NCI-H2081 treated with DMSO at 0.1 percent for 48 hours (cell line): ENCODE measurements around the gene TMA7.
A peak's percentile ranks its signal among the peaks of the same experiment; 100 is the strongest.
"Not testable (repeated sequence)": the region's sequence is repeated elsewhere in the genome, so short reads cannot be mapped to it uniquely, and the experiment has no call there.

Experiments used
- DNase-seq: peaks from one replicate; lab custom pipeline; 2025; lab: John Stamatoyannopoulos, UW

TMA7 gene

DNA sequence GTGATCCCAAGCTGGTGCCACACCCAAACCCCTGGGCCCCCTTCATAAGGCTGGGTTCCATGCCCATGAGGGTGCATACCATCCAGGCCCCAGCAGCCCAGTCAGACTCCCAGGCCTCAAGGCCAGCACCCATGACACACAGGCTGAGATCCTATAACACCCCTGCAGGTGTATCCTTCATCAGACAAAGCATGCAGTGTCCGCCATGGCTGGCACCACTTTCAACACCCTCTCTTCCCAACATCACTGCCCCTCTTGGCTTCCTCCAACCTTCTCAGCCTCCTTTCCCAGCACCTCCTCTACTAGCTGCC lies 3.6 kb upstream of the TMA7 start:
- no peak for DNase-seq

GRCh38 chr3:48436855-48437254 lies 3.2 kb upstream of the TMA7 start:
- no peak for DNase-seq

GRCh38 chr3:48437812-48438211 lies 2.2 kb upstream of the TMA7 start:
- DNase-seq: no peak

GRCh38 chr3:48440590-48440958 lies 517 bp downstream of the TMA7 start:
- DNase-seq: no peak

GRCh38 chr3:48441940-48442339 lies 1.9 kb downstream of the TMA7 start:
- DNase-seq: no peak

GRCh38 chr3:48445277-48445882 lies 5.3 kb downstream of the TMA7 start:
- DNase-seq: no peak

GRCh38 chr3:48446043-48446424 lies 6.0 kb downstream of the TMA7 start:
- no peak for DNase-seq

GRCh38 chr3:48446425-48447193 lies 6.6 kb downstream of the TMA7 start, which contains the start of gene ATRIP:
TSS of gene ATRIP (plus strand) at chr3:48446737. CDS start at chr3:48446846, 109 bp downstream.
- peak; percentile 31 for DNase-seq

- DNase-seq: no peak
Measured at GRCh38 chr3:48451270-48451669, 11.2 kb downstream of the TMA7 start.

- no peak for DNase-seq
Measured at GRCh38 chr3:48456456-48456855, 16.4 kb downstream of the TMA7 start.

DNA sequence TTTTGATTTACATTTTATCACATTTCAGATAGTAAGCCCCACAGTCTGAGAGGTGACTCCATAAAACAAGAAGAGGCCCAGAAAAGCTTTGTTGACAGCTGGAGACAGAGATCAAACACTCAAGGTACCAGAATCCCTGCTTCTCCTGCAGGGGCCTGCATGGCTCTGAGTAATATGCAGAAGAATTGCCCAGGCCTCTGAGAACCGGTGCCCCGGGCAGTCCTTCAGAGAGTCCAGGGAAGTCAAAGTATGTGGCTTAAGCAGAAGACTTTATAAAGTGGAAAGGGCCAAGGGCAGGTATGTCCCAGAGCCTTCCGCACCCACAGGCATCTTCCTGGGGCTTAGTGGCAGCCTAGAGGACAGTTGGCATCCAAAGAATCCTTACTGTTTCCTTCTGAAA lies 19.3 kb downstream of the TMA7 start:
- DNase-seq: no peak

GRCh38 chr3:48459773-48460516 lies 19.9 kb downstream of the TMA7 start:
- DNase-seq: no peak

DNA sequence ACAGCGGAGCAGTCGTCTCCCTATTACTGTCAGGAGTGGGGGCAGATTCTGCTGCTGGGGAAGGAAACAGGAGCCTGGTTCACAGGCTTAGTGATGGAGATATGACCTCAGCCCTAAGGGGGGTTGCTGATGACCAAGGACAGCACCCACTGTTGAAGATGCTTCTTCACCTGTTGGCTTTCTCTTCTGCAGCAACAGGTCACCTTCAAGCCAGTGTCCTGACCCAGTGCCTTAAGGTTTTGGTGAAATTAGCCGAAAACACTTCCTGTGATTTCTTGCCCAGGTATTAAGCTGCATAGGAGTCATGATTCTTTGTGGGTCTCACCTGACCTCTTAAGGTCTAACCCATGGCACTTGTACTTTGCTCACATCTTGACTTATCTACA lies 20.5 kb downstream of the TMA7 start:
- DNase-seq: no peak

GRCh38 chr3:48461767-48462166 lies 21.7 kb downstream of the TMA7 start:
- not testable (repeated sequence) for DNase-seq

DNA sequence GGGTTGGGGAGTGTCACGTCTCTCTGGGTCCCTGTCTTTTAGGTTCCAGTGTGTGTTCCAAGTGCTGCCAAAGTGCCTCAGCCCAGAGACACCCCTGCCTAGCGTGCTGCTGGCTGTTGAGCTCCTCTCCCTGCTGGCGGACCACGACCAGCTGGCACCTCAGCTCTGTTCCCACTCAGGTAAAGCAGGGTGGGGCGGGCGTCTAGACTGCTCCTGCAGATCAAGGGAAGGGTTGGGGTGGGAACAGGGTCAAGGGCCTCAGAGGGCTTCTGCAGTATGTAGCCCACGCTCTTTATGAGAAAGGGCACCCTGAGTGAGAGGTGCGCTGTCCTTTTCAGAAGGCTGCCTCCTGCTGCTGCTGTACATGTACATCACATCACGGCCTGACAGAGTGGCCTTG lies 23.6 kb downstream of the TMA7 start:
- DNase-seq: no peak

GRCh38 chr3:48464713-48465221 lies 24.7 kb downstream of the TMA7 start:
- no peak for DNase-seq

- no peak for DNase-seq
Measured at GRCh38 chr3:48465237-48465530, 25.1 kb downstream of the TMA7 start.

DNA sequence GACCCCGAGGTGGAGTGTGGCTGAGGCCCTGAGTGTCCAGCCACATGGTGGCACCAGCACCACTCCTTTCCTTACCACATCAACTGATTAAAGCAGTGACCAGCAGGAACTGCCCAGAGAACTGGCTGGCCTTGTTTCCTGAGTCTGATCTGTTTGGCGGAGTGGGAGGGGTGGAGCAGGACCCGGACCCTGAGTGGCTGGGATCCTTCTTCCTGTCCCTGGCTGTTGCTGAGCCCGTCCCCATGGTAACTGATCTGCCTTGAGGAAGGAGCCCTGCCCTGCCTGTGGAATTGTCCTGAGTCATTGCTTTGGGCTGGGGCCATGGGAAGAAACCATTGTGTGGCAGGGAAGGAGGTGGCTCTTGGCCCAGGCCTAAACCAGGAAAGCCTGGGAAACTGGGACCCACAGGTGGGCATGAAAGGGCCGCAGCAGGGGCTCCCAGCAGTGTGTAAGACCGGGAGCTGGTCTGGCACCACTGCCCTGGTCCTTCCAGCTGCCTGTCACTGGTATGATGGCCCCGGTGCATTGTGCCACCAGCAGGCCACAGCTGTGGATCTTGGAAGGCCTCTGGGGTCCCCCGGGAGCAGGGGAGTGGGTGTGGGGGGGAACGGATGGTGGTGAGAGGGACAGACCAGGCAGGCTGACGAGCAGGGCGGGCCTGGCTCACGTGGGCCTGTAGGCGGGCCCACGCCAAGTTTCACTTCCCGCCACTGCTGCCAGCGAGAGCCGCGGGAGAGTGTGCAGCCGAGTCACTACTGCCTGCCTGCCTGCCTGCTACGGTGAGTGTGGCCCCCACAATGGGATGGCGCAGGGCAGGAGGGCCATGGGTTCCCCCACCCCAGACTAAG lies 25.7 kb downstream of the TMA7 start:
- DNase-seq: no peak

GRCh38 chr3:48466386-48467109 lies 26.5 kb downstream of the TMA7 start:
- DNase-seq: no peak

DNA sequence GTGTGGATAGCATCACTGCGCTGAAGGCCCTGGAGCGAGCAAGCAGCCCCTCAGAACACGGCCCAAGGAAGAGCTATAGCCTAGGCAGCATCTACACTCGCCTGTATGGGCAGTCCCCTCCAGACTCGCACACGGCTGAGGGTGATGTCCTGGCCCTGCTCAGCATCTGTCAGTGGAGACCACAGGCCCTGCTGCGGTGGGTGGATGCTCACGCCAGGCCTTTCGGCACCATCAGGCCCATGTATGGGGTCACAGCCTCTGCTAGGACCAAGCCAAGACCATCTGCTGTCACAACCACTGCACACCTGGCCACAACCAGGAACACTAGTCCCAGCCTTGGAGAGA lies 27.0 kb downstream of the TMA7 start:
- no peak for DNase-seq

DNA sequence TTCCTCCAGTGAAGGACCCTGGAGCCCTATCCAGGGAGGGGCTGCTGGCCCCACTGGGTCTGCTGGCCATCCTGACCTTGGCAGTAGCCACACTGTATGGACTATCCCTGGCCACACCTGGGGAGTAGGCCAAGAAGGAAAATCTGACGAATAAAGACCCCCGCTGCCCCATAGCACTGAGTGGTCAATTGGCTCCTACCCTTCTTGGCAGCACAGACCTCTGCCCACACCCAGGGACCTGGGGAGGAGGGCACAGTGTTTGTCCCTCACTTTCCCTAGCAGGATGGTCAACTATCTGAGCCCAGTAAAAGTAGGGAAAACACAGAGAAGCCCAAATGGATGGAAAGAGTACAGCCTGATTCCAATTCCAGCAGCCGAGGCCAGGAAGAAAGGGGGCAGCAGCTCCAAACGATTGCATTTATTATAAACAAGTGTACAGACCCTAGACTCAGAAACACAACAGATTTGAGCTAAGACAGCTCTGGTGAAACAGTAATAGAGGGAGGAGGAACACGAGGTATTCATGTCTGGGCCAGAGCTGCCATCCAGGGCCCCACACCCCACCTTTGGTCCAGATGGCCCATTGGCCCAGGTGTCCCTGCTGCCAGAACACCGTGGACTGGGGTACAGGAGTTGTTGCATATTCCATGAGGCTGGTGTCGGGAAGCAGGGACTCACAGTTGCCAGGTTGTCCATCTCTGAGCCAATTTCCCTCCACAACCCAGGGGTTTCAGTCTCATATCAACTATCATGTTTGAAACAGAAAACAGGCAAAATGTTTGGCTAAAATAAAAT lies 27.6 kb downstream of the TMA7 start:
- DNase-seq: no peak
